ENCODE data around the gene GLI1. TPM values are rescaled to one million over a fixed set of nuclear protein-coding genes. Genes with fewer than 3 reads are reported as not detected.

GLI1 gene
- not detected in 2 replicates for total RNA-seq

GRCh38 chr12:57459750-57460467, at the start of gene GLI1:
Gene GLI1, plus strand, starts transcription at chr12:57459785. Its CDS starts 3,907 bp downstream, at chr12:57463692.

GRCh38 chr12:57430931-57431566, 28.5 kb upstream of the GLI1 start, which contains the start of gene R3HDM2:
Gene R3HDM2, minus strand, starts transcription at chr12:57431043. Its CDS starts 120,615 bp downstream, at chr12:57310428.

GRCh38 chr12:57434517-57435223, 24.9 kb upstream of the GLI1 start, which contains the start of gene INHBC:
Gene INHBC, plus strand, starts transcription at chr12:57434784. Its CDS starts 103 bp downstream, at chr12:57434887.

GRCh38 chr12:57454566-57455373, 4.8 kb upstream of the GLI1 start, which contains the start of gene INHBE:
Gene INHBE, plus strand, starts transcription at chr12:57455307. Its CDS starts 230 bp downstream, at chr12:57455537.

GRCh38 chr12:57479376-57480115, 20.0 kb downstream of the GLI1 start, which contains the start of gene ARHGAP9:
Gene ARHGAP9, minus strand, starts transcription at chr12:57479866. Its CDS starts 460 bp downstream, at chr12:57479406.

GRCh38 chr12:57487597-57488401, 28.2 kb downstream of the GLI1 start, which contains the start of gene MARS1:
Gene MARS1, plus strand, starts transcription at chr12:57488068. Its CDS starts 23 bp downstream, at chr12:57488091.

GRCh38 chr12:57520053-57520818, 60.7 kb downstream of the GLI1 start, which contains the start of gene DDIT3:
Gene DDIT3, minus strand, starts transcription at chr12:57520514. Its CDS starts 3,108 bp downstream, at chr12:57517406.

Other genes with a start within 250 kb of the GLI1 start
- not detected in 2 replicates for gene NXPH4, start 243.0 kb upstream of the GLI1 start, total RNA-seq
- gene SHMT2, start 230.1 kb upstream of the GLI1 start, total RNA-seq: 207 and 228 TPM in 2 replicates
- 0.30 and 0.32 TPM in 2 replicates for gene STAC3, start 208.6 kb upstream of the GLI1 start, total RNA-seq
- 4.9 and 5.3 TPM in 2 replicates for gene R3HDM2, start 28.7 kb upstream of the GLI1 start, total RNA-seq
- gene INHBC, start 25.0 kb upstream of the GLI1 start, total RNA-seq: not detected in 2 replicates
- 0.15 TPM in 1 of 2 replicates, not detected in the other for gene INHBE, start 4.5 kb upstream of the GLI1 start, total RNA-seq
- gene ARHGAP9, start 20.1 kb downstream of the GLI1 start, total RNA-seq: not detected in 2 replicates
- gene MARS1, start 28.3 kb downstream of the GLI1 start, total RNA-seq: 126 and 161 TPM in 2 replicates
- 7.5 and 11.2 TPM in 2 replicates for gene DDIT3, start 60.7 kb downstream of the GLI1 start, total RNA-seq
- gene MBD6, start 63.0 kb downstream of the GLI1 start, total RNA-seq: 2.3 and 3.6 TPM in 2 replicates
- gene DCTN2, start 87.4 kb downstream of the GLI1 start, total RNA-seq: 79.2 and 91.9 TPM in 2 replicates
- under 0.01 TPM in 1 of 2 replicates, not detected in the other for gene KIF5A, start 90.3 kb downstream of the GLI1 start, total RNA-seq
- 5.5 and 17.3 TPM in 2 replicates for gene PIP4K2C, start 131.4 kb downstream of the GLI1 start, total RNA-seq
- 8.1 and 9.3 TPM in 2 replicates for gene DTX3, start 145.0 kb downstream of the GLI1 start, total RNA-seq
- gene ARHGEF25, start 151.7 kb downstream of the GLI1 start, total RNA-seq: 3.8 and 8.1 TPM in 2 replicates
- 0.65 TPM in 1 of 2 replicates, not detected in the other for gene B4GALNT1, start 173.4 kb downstream of the GLI1 start, total RNA-seq
- 222 and 327 TPM in 2 replicates for gene OS9, start 234.3 kb downstream of the GLI1 start, total RNA-seq